ENCODE results near the gene RTN4RL2. TPM values are rescaled to one million over a fixed set of nuclear protein-coding genes. Genes with fewer than 3 reads are reported as not detected.
"Not testable (repeated sequence)": the region's sequence is repeated elsewhere in the genome, so short reads cannot be mapped to it uniquely, and the experiment has no call there.

The RTN4RL2 gene
- total RNA-seq, 8 experiments from 2014 or later: 0.25 to 11.6 (median 5.8) TPM

DNA sequence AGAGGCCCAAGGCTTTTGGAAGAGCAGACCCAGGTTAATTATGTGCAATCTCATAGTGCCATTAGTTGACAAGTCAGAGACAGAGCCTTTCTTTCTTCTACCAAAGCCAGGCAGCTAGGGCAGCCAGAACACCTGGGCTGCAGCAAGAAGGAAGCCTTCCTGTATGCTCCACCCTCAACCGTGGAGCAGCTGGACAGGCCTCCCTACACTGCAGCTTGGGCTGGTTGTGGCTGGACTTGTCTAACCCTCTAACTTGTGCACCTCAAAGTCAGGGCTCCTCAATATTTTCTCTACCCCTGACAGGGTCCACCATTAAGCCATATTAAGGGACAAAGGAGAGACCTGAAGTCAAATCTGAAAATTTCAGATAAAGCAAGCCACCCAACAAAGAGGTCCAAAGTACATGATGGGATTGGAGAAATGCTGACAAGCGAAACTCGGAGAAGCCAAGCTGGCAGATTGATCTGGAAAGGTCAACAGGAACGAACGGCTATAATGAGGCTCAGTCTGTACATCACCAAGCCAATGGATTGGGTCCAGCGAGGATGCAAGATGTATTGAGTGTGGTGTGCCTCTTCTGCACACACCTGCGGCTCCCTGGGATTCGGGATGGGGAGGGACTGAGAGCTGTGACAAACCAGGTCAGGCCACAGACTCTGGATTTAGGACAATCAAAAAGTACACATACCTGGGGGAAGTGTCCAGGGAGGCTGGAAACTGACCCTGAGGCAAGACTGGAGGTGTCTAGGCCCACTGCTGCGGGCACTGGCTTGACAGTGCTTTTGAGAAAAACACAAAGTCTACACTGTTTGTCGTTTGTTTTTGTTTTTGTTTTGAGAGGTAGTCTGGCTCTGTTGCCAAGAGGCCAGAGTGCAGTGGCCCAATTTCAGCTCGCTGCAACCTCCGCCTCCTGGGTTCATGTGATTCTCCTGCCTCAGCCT lies 21.7 kb upstream of the RTN4RL2 start:
- Histone ChIP-seq H3K4me1 (replicated peaks in 1 of 2) (no peaks in the 10 kb centered on the region), H3K27ac (no peak overlapping the region)

DNA sequence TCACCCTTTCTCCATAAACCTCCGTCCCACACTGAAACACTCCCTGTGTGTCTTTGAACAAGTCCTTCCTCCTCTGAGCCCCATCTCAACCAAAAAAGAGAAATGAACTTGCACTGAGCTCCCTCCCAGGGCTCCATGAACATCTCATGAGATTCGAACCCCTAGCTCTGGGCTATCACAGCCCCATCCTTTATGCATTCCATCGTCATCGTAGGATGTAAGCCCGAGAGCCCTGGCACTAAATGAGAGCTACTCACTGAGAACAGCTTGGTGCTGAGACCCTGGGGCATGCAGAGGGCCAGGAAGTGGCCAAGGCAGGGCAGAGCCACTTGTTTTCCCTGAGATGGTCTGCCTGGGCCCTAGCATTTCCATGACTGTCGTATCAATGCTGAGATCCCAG lies 20.5 kb upstream of the RTN4RL2 start:
- Histone ChIP-seq H3K27ac (no peak overlapping the region), H3K4me3 (no peak overlapping the region), H3K4me1 (replicated peaks in 1 of 2) (no peaks in the 10 kb centered on the region)
- no peak for ATAC-seq (replicated peaks in 6 of 8)
- in situ Hi-C loops (cut with MboI; ENCODE audit: low pct_unique_long_range_greater_than_20kb in 2 of 9, low sequenced_read_pairs in 9 of 9, unreplicated experiment in 9 of 9): no loop called here
- WGBS, 10 experiments: 40 to 85% (median 71%) methylated on average over 1 to 6 of the region's 6 CpGs; no CpG with 5 or more reads in 3 of the 10 experiments

More for the DNA sequence above, 21.7 kb upstream of the RTN4RL2 start:
- in situ Hi-C loops (cut with MboI; ENCODE audit: low pct_unique_long_range_greater_than_20kb in 2 of 9, low sequenced_read_pairs in 9 of 9, unreplicated experiment in 9 of 9): no loop called here
- WGBS, 10 experiments: 65 to 100% (median 93%) methylated on average over 1 to 8 of the region's 12 CpGs; no CpG with 5 or more reads in 1 of the 10 experiments
- H3K4me3 ChIP-seq: no peak overlapping the region
- no peak for ATAC-seq (replicated peaks in 6 of 8)

- no peak overlapping the region for H3K27ac ChIP-seq
- no peaks in the 10 kb centered on the region for H3K4me1 ChIP-seq (replicated peaks in 1 of 2)
- no peak for ATAC-seq (replicated peaks in 6 of 8)
- 50 to 100% (median 86%) methylated on average over 1 to 3 of the region's 4 CpGs; no CpG with 5 or more reads in 2 of the 10 experiments for WGBS, 10 experiments
- no peak overlapping the region for H3K4me3 ChIP-seq
- in situ Hi-C loops (cut with MboI; ENCODE audit: low pct_unique_long_range_greater_than_20kb in 2 of 9, low sequenced_read_pairs in 9 of 9, unreplicated experiment in 9 of 9): no loop called here
Measured at GRCh38 chr11:57440744-57441414, 19.4 kb upstream of the RTN4RL2 start.

DNA sequence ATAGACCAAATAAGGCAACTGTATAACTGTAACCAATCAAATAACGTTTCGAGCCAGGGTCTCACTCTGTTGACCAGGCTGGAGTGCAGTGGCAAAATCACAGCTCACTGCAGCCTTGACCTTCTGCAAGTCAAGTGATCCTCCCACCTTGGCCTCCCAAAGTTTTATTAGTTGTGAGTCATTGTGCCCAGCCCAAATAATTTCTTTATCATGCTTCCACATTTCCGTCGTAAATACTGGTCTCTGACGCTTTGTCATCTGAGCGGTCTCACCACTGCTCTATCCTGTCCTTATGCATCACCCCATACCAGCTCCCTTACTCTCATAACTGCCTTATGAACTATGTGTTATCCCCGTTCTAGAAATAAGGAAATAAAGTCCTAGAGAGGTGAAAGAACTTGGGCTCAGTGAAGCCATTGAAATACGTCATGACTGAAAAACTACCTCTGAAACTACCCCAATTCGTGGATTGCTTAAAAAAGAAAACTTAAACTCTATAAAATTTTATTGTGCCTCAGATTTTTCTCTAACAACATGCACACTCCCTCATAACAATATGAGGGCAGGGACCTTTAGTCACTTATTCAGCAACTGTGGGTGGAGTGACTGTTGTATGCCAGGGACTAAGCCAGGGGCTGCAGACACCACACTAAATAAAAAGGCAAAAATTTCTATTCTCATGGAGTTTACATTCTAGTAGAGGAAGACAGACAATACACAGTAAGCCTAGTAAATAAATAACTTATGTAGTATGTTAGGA lies 15.8 kb upstream of the RTN4RL2 start:
- Histone ChIP-seq H3K4me3 (no peak overlapping the region), H3K27ac (no peak overlapping the region), H3K4me1 (replicated peaks in 1 of 2) (no peaks in the 10 kb centered on the region)
- 2 to 89% (median 80%) methylated on average over 2 to 9 of the region's 9 CpGs for WGBS, 10 experiments
- ATAC-seq (replicated peaks in 6 of 8): peak in 2 of 8 experiments; percentile 94
- in situ Hi-C loops (cut with MboI; ENCODE audit: low pct_unique_long_range_greater_than_20kb in 2 of 9, low sequenced_read_pairs in 9 of 9, unreplicated experiment in 9 of 9): no loop called here

DNA sequence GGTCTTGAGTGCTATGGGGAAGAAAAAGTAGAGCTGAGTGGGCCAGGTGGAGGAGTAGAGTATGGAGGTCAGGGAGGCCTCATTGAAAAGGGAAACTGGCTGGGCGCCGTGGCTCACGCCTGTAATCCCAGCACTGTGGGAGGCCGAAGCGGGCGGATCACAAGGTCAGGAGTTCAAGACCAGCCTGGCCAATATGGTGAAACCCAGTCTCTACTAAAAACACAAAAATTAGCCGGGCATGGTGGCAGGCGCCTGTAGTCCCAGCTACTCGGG lies 15.3 kb upstream of the RTN4RL2 start:
- in situ Hi-C loops (cut with MboI; ENCODE audit: low pct_unique_long_range_greater_than_20kb in 2 of 9, low sequenced_read_pairs in 9 of 9, unreplicated experiment in 9 of 9); H3K4me1 ChIP-seq (replicated peaks in 1 of 2); H3K27ac ChIP-seq; H3K4me3 ChIP-seq: not testable (repeated sequence)
- peak in 2 of 8 experiments; percentile 61 to 68 for ATAC-seq (replicated peaks in 6 of 8)
- 37 to 93% (median 64%) methylated on average over 3 to 6 of the region's 9 CpGs; no CpG with 5 or more reads in 5 of the 10 experiments for WGBS, 10 experiments

GRCh38 chr11:57446055-57446454 lies 14.3 kb upstream of the RTN4RL2 start:
- in situ Hi-C loops (cut with MboI; ENCODE audit: low pct_unique_long_range_greater_than_20kb in 2 of 9, low sequenced_read_pairs in 9 of 9, unreplicated experiment in 9 of 9): no loop called here
- WGBS, 10 experiments: 80 to 100% methylated on average over 1 of the region's 1 CpG; no CpG with 5 or more reads in 8 of the 10 experiments
- Histone ChIP-seq H3K4me3 (no peak overlapping the region), H3K27ac (no peak overlapping the region), H3K4me1 (replicated peaks in 1 of 2) (peaks cover 0 to 2% of the 10 kb centered on the region in 2 donors)
- ATAC-seq (replicated peaks in 6 of 8): no peak

GRCh38 chr11:57453543-57454177 lies 6.7 kb upstream of the RTN4RL2 start:
- Histone ChIP-seq H3K4me3 (no peak overlapping the region), H3K27ac (no peak overlapping the region), H3K4me1 (replicated peaks in 1 of 2) (peaks cover 4 to 6% of the 10 kb centered on the region in 2 donors)
- in situ Hi-C loops (cut with MboI; ENCODE audit: low pct_unique_long_range_greater_than_20kb in 2 of 9, low sequenced_read_pairs in 9 of 9, unreplicated experiment in 9 of 9): loop anchor here in 1 of 9 experiments (25.0 kb wide), 1 partner anchor 116 kb away; the partner anchor contains the start of genes P2RX3 and SSRP1
- no peak for ATAC-seq (replicated peaks in 6 of 8)
- 63 to 100% (median 87%) methylated on average over 1 to 2 of the region's 2 CpGs; no CpG with 5 or more reads in 6 of the 10 experiments for WGBS, 10 experiments

DNA sequence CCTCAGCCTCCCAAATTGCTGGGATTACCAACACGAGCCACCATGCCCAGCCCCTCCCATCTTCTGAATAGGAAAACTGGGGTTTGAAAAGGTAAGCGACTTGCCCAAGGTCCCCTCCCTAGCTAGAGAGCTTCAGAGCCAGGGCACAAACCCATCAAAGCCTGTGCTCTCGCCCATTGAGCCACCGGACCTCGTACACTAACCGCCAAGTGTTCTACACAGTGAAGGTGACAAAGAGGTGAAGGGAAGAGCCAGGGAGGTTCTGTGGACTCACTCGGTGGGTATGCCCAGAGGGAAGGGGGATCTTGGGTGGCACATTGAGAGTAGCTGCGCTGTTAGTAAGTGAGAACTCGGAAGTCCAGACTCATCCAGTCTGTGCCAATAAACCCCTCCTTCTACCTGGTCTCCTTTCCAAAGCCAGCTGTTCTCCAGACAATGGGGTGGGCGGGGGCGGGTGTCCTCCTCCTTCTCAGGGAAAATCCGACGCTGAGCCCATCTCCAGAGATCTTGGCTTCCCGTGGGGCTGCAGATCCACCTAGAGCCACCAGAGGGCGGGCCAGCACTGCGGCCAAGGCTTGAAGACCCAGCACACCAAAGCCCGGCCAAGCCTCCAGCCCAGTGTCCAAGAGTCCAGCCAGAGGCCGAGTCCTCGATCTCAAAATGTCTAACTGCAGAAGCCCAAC lies 3.2 kb upstream of the RTN4RL2 start:
- in situ Hi-C loops (cut with MboI; ENCODE audit: low pct_unique_long_range_greater_than_20kb in 2 of 9, low sequenced_read_pairs in 9 of 9, unreplicated experiment in 9 of 9): loop anchor here in 1 of 9 experiments (25.0 kb wide), 1 partner anchor 120 kb away; the partner anchor contains the start of genes P2RX3 and SSRP1

DNA sequence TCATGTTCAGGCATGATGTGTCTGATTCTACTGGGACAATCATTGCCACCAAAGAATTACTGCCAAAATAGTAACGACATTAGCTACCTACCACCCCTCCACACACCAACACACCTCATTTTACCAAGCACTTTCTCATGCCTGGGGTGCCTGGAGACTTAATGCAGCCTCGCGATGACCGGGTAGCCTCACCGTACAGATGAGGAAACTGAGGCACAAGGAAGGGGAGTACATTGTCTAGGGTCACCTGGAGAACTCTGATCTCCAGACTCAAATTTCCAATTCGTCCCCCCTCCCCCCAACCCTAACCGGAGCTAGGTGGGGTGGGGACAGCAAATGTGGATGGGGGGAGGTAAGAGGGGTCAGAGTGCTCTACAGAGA lies 2.7 kb upstream of the RTN4RL2 start:
- Histone ChIP-seq H3K4me3 (no peak overlapping the region), H3K4me1 (replicated peaks in 1 of 2) (peaks cover 18 to 19% of the 10 kb centered on the region in 2 donors), H3K27ac (no peak overlapping the region)
- in situ Hi-C loops (cut with MboI; ENCODE audit: low pct_unique_long_range_greater_than_20kb in 2 of 9, low sequenced_read_pairs in 9 of 9, unreplicated experiment in 9 of 9): loop anchor here in 1 of 9 experiments (25.0 kb wide), 1 partner anchor 120 kb away; the partner anchor contains the start of genes P2RX3 and SSRP1
- peak in 3 of 8 experiments; percentile 0 to 4 (median 3) for ATAC-seq (replicated peaks in 6 of 8)
- 0% methylated on average over 3 of the region's 7 CpGs; no CpG with 5 or more reads in 9 of the 10 experiments for WGBS, 10 experiments

More for the DNA sequence above, 3.2 kb upstream of the RTN4RL2 start:
- ATAC-seq (replicated peaks in 6 of 8): peak; percentile 40 to 71 (median 61)
- H3K27ac ChIP-seq: no peak overlapping the region
- H3K4me1 ChIP-seq (replicated peaks in 1 of 2): peaks cover 12 to 14% of the 10 kb centered on the region in 2 donors
- H3K4me3 ChIP-seq: no peak overlapping the region
- WGBS, 10 experiments: 0 to 40% (median 8%) methylated on average over 1 to 6 of the region's 19 CpGs; no CpG with 5 or more reads in 2 of the 10 experiments

- Histone ChIP-seq H3K27ac (no peak overlapping the region), H3K4me1 (replicated peaks in 1 of 2) (peaks cover 22 to 23% of the 10 kb centered on the region in 2 donors), H3K4me3 (peak overlapping the region in 1 of 5 donors; percentile 90)
- in situ Hi-C loops (cut with MboI; ENCODE audit: low pct_unique_long_range_greater_than_20kb in 2 of 9, low sequenced_read_pairs in 9 of 9, unreplicated experiment in 9 of 9): loop anchor here in 1 of 9 experiments (25.0 kb wide), 1 partner anchor 121 kb away; the partner anchor contains the start of genes P2RX3 and SSRP1
- WGBS, 10 experiments: no CpG with 5 or more reads among the region's 16 CpGs
- ATAC-seq (replicated peaks in 6 of 8): no peak
Measured at GRCh38 chr11:57458060-57458409, 2.3 kb upstream of the RTN4RL2 start.

GRCh38 chr11:57458410-57459163 lies 1.7 kb upstream of the RTN4RL2 start:
- Histone ChIP-seq H3K4me1 (replicated peaks in 1 of 2) (peaks cover 27 to 28% of the 10 kb centered on the region in 2 donors), H3K4me3 (peak overlapping the region in 4 of 5 donors; percentile 70 to 90 (median 76)), H3K27ac (no peak overlapping the region)
- in situ Hi-C loops (cut with MboI; ENCODE audit: low pct_unique_long_range_greater_than_20kb in 2 of 9, low sequenced_read_pairs in 9 of 9, unreplicated experiment in 9 of 9): loop anchor here in 1 of 9 experiments (25.0 kb wide), 1 partner anchor 121 kb away; the partner anchor contains the start of genes P2RX3 and SSRP1
- 0 to 9% (median 2%) methylated on average over 3 to 18 of the region's 44 CpGs for WGBS, 10 experiments
- peak; percentile 1 to 41 (median 8) for ATAC-seq (replicated peaks in 6 of 8)
